Liver (tissue), 9 donors: ENCODE data around the gene PLCG2. TPM values are rescaled to one million over a fixed set of nuclear protein-coding genes. Genes with fewer than 3 reads are reported as not detected.

Experiments
- DNase-seq: peaks from one replicate; pipeline ENCODE4 v3.0.0-alpha.2; 2017; ENCODE audit warnings: low spot score
- H3K27ac ChIP-seq, 2 donors: one replicate each; pipeline ENCODE4 v1.7.0; 2013; ENCODE audit warnings: inconsistent platforms in 2 of 2, low read length in 2 of 2, control low read depth in 1 of 2, low read depth in 1 of 2, mild to moderate bottlenecking in 1 of 2
- H3K27me3 ChIP-seq, 4 donors: one replicate each; pipeline versions ENCODE4 v1.6.1 to v1.7.0; 2013; ENCODE audit warnings: low read length in 3 of 4, inconsistent platforms in 1 of 4, mild to moderate bottlenecking in 1 of 4, moderate library complexity in 1 of 4; ENCODE audit not compliant: control insufficient read depth in 4 of 4, insufficient read depth in 4 of 4
- H3K36me3 ChIP-seq, 4 donors: one replicate each; pipeline versions ENCODE4 v1.6.1 to v1.7.0; 2013; ENCODE audit warnings: low read length in 3 of 4, mild to moderate bottlenecking in 3 of 4, low read depth in 1 of 4, moderate library complexity in 1 of 4; ENCODE audit not compliant: control insufficient read depth in 4 of 4, insufficient read depth in 3 of 4
- H3K4me1 ChIP-seq, 4 donors: one replicate each; pipeline versions ENCODE4 v1.6.1 to v1.7.0; 2013; ENCODE audit warnings: low read length in 3 of 4, mild to moderate bottlenecking in 3 of 4, moderate library complexity in 1 of 4; ENCODE audit not compliant: control insufficient read depth in 4 of 4, insufficient read depth in 4 of 4
- H3K4me3 ChIP-seq, 3 donors: one replicate each; pipeline versions ENCODE4 v1.6.1 to v1.7.0; 2013; ENCODE audit warnings: low read length in 3 of 3, control low read depth in 1 of 3, low read depth in 1 of 3, mild to moderate bottlenecking in 1 of 3
- H3K9ac ChIP-seq, 2 donors: one replicate each; pipeline ENCODE4 v1.7.0; 2013; ENCODE audit warnings: low read length in 2 of 2, mild to moderate bottlenecking in 2 of 2, moderate library complexity in 2 of 2, control low read depth in 1 of 2, low read depth in 1 of 2
- H3K9me3 ChIP-seq, 4 donors: one replicate each; pipeline versions ENCODE4 v1.6.1 to v1.7.0; 2013; ENCODE audit warnings: low read length in 3 of 4; ENCODE audit not compliant: control insufficient read depth in 4 of 4
- FOXA2 ChIP-seq: IDR thresholded peaks from 2 replicates; pipeline ENCODE4 v1.6.1; 2016; ENCODE audit warnings: antibody characterized with exemption
- GABPA ChIP-seq, 2 donors: IDR thresholded peaks in 1 of 2; conservative IDR thresholded peaks in 1 of 2; 2 replicates each; pipeline ENCODE4 v1.6.1; 2016; ENCODE audit warnings: antibody characterized with exemption in 2 of 2, mild to moderate bottlenecking in 1 of 2, moderate library complexity in 1 of 2
- HNF4A ChIP-seq, 2 donors: conservative IDR thresholded peaks; 2 replicates each; pipeline ENCODE4 v1.6.1; 2016; ENCODE audit warnings: antibody characterized with exemption in 2 of 2, mild to moderate bottlenecking in 2 of 2
- HNF4G ChIP-seq: IDR thresholded peaks from 2 replicates; pipeline ENCODE4 v1.6.1; 2016; ENCODE audit warnings: antibody characterized with exemption
- JUND ChIP-seq, 2 donors: IDR thresholded peaks; 2 replicates each; pipeline ENCODE4 v1.6.1; 2016; ENCODE audit warnings: antibody characterized with exemption in 2 of 2
- NR2F2 ChIP-seq: IDR thresholded peaks from 2 replicates; pipeline ENCODE4 v1.6.1; 2016; ENCODE audit warnings: antibody characterized with exemption
- SP1 ChIP-seq: IDR thresholded peaks from 2 replicates; pipeline ENCODE4 v1.6.1; 2018; ENCODE audit warnings: antibody characterized with exemption, mild to moderate bottlenecking
- TAF1 ChIP-seq: conservative IDR thresholded peaks from 2 replicates; pipeline ENCODE4 v1.6.1; 2016; ENCODE audit warnings: antibody characterized with exemption, mild to moderate bottlenecking
- YY1 ChIP-seq: IDR thresholded peaks from 2 replicates; pipeline ENCODE4 v1.6.1; 2016; ENCODE audit warnings: antibody characterized with exemption, mild to moderate bottlenecking
- WGBS: extraction: QIAGEN DNeasy Blood & Tissue Kit; methylation state at CpG from one replicate; pipeline ENCODE4 v1.1.7; 2013; 5-methylcytosine and 5-hydroxymethylcytosine counted together
- polyA plus RNA-seq, 2 donors: library from polyadenylated mRNA; stranded (reverse) in 1 of 2; unstranded in 1 of 2; fragments of 200-250 nt in 1 of 2; fragments of >200 nt in 1 of 2; fragmentation: Nextera tagmentation in 1 of 2; extraction: Ambion mirVana in 1 of 2; gene quantifications; one replicate each; pipeline versions ENCODE4 v1.2.1 to v1.2.3, GENCODE V29; 2013 to 2015
- total RNA-seq, 2 donors: library from RNA; depleted of rRNA; stranded (reverse); fragments of >200 nt; gene quantifications; one replicate each; pipeline ENCODE4 v1.2.3, GENCODE V29; 2014
- TF ChIP-seq, protein P1 (sequence below): IDR thresholded peaks from 2 replicates; pipeline ENCODE4 v1.6.1; 2016; ENCODE audit warnings: antibody characterized with exemption
- TF ChIP-seq, protein P2 (sequence below): fragments of 150-350 bp; IDR thresholded peaks from 2 replicates; pipeline ENCODE4 v1.5.1; 2017; ENCODE audit warnings: improper control_type of control experiment, low read depth, low read length; ENCODE audit not compliant: missing input control
- TF ChIP-seq, protein P3 (sequence below): IDR thresholded peaks from 2 replicates; pipeline ENCODE4 v1.6.1; 2016; ENCODE audit warnings: antibody characterized with exemption
- donor health status: healthy.
- donor health status: healthy.
- donor health status: healthy.
- donor health status: healthy.
- donor health status: healthy.

Gene PLCG2
- total and polyA plus RNA-seq, 4 donors = 7.1 to 21.6 (median 15.8) TPM

DNA sequence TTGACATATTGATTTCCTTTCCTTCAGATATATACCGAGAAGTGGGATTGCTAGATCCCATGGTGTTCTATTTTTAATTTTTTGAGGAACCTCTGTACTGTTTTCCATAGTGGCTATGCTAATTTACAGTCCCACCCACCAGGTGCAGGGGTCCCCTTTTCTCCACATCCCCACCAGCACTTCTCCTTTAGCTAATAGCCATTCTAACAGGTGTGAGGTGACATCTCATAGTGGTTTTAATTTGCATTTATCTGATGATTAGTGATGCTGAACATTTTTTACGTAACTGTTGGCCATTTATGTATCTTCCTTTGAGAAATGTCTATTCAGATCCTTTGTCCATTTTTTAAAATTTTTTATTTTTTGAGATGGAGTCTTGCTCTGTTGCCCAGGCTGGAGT, 138.3 kb downstream of the PLCG2 start:
- WGBS = 97% methylated on average over 2 of the region's 2 CpGs
- Histone ChIP-seq H3K9ac (no peak overlapping the region), H3K4me1 (no peaks in the 10 kb centered on the region), H3K27ac (no peak overlapping the region), H3K4me3 (no peak overlapping the region), H3K36me3 (peaks cover 4 to 54% (median 26%) of the 10 kb centered on the region in 4 donors), H3K9me3 (no peaks in the 10 kb centered on the region), H3K27me3 (no peaks in the 10 kb centered on the region)
- no peak for DNase-seq
- TF ChIP-seq TAF1 = no peak
- TF ChIP-seq JUND (IDR thresholded peaks at IDR 0.05) = no peak
- TF ChIP-seq, protein P1, sequence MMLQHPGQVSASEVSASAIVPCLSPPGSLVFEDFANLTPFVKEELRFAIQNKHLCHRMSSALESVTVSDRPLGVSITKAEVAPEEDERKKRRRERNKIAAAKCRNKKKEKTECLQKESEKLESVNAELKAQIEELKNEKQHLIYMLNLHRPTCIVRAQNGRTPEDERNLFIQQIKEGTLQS = no peak

DNA sequence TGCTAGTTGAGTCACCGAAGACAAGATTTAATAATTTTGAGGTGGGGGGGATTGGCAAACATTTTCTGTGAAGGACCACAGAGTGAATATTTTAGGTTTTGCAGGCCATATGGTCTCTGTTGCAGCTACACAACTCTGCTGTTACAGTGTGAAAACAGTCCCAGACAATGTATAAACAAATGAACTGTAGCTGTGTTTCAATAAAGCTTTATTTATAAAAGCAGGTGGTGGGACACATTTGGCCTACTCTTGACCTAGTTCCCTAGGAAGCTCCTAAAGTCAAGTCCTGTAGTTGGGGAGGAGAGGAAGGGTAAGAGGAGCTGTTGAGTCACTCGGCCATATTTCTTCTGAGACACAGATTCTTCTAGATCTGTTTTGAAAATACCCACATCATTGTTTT, 139.8 kb downstream of the PLCG2 start:
- no peak overlapping the region for H3K4me3 ChIP-seq
- H3K9ac ChIP-seq = no peak overlapping the region
- no peak overlapping the region for H3K27ac ChIP-seq
- 96% methylated on average over 2 of the region's 2 CpGs for WGBS
- peaks cover 4 to 50% (median 32%) of the 10 kb centered on the region in 4 donors for H3K36me3 ChIP-seq
- no peaks in the 10 kb centered on the region for H3K4me1 ChIP-seq
- DNase-seq = no peak
- TF ChIP-seq SP1 = no peak
- no peak for TF ChIP-seq HNF4G
- no peak for TF ChIP-seq GABPA (IDR thresholded peaks at IDR 0.05 in 1 of 2, conservative IDR thresholded peaks at IDR 0.05 in 1 of 2)
- no peak for TF ChIP-seq YY1
- no peak for TF ChIP-seq TAF1
- TF ChIP-seq, protein P2, sequence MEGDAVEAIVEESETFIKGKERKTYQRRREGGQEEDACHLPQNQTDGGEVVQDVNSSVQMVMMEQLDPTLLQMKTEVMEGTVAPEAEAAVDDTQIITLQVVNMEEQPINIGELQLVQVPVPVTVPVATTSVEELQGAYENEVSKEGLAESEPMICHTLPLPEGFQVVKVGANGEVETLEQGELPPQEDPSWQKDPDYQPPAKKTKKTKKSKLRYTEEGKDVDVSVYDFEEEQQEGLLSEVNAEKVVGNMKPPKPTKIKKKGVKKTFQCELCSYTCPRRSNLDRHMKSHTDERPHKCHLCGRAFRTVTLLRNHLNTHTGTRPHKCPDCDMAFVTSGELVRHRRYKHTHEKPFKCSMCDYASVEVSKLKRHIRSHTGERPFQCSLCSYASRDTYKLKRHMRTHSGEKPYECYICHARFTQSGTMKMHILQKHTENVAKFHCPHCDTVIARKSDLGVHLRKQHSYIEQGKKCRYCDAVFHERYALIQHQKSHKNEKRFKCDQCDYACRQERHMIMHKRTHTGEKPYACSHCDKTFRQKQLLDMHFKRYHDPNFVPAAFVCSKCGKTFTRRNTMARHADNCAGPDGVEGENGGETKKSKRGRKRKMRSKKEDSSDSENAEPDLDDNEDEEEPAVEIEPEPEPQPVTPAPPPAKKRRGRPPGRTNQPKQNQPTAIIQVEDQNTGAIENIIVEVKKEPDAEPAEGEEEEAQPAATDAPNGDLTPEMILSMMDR = no peak
- TF ChIP-seq, protein P1 = no peak
- TF ChIP-seq, protein P3, sequence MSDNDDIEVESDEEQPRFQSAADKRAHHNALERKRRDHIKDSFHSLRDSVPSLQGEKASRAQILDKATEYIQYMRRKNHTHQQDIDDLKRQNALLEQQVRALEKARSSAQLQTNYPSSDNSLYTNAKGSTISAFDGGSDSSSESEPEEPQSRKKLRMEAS = no peak
- H3K9me3 ChIP-seq = no peaks in the 10 kb centered on the region
- H3K27me3 ChIP-seq = no peaks in the 10 kb centered on the region

DNA sequence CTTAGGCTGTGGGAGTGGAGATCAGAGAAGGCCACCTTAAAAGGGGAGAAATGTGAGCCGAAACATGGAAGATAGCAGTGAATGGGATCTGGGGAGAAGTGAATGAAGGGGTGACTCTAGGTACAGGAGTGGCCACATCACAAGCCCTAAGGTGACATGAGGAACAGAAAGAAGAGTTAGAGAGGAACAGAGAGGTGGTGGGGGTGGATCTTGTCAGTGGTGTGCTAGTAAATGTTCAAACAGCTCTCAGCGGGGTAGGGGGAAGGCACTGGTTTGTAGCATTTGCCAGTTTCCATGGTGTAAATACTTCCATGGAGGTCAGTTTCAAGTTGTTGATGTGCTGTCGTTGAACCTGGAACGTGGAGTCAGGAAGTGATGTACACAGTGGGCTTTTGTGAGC, 141.4 kb downstream of the PLCG2 start:
- H3K27me3 ChIP-seq = no peaks in the 10 kb centered on the region
- H3K36me3 ChIP-seq = peaks cover 4 to 46% (median 30%) of the 10 kb centered on the region in 4 donors
- no peak overlapping the region for H3K9ac ChIP-seq
- H3K4me3 ChIP-seq = no peak overlapping the region
- 91% methylated on average over 4 of the region's 4 CpGs for WGBS
- no peaks in the 10 kb centered on the region for H3K4me1 ChIP-seq
- H3K9me3 ChIP-seq = no peaks in the 10 kb centered on the region
- no peak for DNase-seq
- H3K27ac ChIP-seq = no peak overlapping the region
- no peak for TF ChIP-seq HNF4G
- no peak for TF ChIP-seq SP1
- TF ChIP-seq, protein P2 = no peak
- no peak for TF ChIP-seq JUND (IDR thresholded peaks at IDR 0.05)
- no peak for TF ChIP-seq FOXA2
- TF ChIP-seq NR2F2 = no peak
- no peak for TF ChIP-seq YY1
- TF ChIP-seq, protein P1 = no peak
- TF ChIP-seq HNF4A (conservative IDR thresholded peaks at IDR 0.05) = no peak
